ENCODE data around the gene CFAP92. TPM values are rescaled to one million over a fixed set of nuclear protein-coding genes. Genes with fewer than 3 reads are reported as not detected.
A peak's percentile ranks its signal among the peaks of the same experiment; 100 is the strongest.

Gene CFAP92
- total RNA-seq, 1 experiment from 2014 or later, result not detected

- no peak for DNase-seq (ENCODE audit: low read depth)
Measured at GRCh38 chr3:129006864-129007263, 13.0 kb upstream of the CFAP92 start.

DNA sequence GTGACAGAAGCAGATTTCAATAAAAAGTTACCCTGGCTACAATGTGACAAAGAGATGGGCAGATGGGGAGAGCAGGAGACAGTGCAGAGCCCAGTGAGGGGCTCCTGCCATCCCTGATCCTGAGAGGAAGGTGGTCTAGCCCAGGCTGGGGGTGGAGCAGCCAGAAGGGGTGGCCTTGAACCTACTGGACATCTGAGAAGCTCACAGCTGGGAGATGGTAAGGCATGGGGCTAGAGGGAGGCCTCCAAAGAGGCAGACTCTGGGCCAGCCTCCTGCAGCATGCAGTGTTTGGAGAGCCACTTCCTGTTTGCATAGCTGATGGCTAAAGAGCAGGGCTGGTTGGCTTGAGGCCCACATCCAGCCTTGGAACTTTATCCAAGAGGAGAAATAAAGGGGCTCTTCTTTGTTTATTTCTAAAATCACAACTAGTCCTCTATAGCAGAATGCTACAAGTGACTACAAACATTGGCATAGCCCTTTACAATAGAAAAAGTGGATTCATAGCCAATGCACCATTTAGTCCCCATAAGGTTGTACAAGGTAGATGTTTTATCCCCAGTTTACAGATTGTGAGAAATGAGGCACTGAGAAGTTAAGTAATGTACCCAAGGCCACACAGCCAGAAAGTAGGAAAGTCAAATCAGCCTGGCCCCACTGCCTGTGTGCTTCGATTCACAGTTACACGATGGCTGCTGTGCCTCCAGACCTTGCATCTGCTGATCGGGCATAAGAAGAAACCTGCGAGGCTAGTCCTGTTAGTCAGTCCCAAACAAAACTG is 11.8 kb upstream of the CFAP92 start:
- peak; percentile 41 for DNase-seq (ENCODE audit: low read depth)

GRCh38 chr3:129004639-129005295 is 10.9 kb upstream of the CFAP92 start:
- no peak for DNase-seq (ENCODE audit: low read depth)

DNA sequence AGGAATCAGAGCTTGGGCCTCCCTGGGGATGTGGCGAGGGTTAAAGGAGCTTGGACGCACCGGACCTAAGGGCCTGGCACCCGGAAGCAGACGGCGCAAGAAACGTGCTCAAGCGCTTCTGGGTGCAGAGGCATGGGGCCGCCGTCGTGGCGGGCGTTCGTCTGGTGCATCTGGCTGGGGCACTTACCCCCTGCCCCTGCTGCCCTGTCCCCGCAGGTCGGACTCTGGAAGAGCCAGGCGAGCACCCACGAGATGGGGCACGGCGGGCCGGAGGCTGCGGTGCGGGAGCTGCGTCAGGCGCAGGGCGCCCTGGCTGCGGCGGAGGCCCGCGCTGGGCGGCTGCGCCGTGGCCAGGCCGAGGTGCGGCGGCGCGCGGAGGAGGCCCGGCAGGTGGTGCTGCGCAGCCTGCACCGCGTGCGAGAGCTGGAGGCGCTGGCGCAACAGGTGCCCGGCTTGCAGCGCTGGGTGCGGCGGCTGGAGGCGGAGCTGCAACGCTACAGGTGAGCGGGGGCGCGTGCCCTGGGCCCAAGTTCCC is 9.8 kb upstream of the CFAP92 start:
- DNase-seq (ENCODE audit: low read depth), result no peak

- DNase-seq (ENCODE audit: low read depth), result no peak
Measured at GRCh38 chr3:129002573-129003569, 9.0 kb upstream of the CFAP92 start.

GRCh38 chr3:129001806-129002572 is 8.1 kb upstream of the CFAP92 start:
- DNase-seq (ENCODE audit: low read depth), result no peak

GRCh38 chr3:129001101-129001805 is 7.4 kb upstream of the CFAP92 start, which contains the start of gene EFCC1:
TSS of gene EFCC1 (plus strand) at chr3:129001304. CDS start at chr3:129001629, 325 bp downstream.
- DNase-seq (ENCODE audit: low read depth), result no peak

GRCh38 chr3:129000742-129001100 is 6.8 kb upstream of the CFAP92 start:
- no peak for DNase-seq (ENCODE audit: low read depth)

GRCh38 chr3:128999102-128999501 is 5.2 kb upstream of the CFAP92 start:
- no peak for DNase-seq (ENCODE audit: low read depth)

DNA sequence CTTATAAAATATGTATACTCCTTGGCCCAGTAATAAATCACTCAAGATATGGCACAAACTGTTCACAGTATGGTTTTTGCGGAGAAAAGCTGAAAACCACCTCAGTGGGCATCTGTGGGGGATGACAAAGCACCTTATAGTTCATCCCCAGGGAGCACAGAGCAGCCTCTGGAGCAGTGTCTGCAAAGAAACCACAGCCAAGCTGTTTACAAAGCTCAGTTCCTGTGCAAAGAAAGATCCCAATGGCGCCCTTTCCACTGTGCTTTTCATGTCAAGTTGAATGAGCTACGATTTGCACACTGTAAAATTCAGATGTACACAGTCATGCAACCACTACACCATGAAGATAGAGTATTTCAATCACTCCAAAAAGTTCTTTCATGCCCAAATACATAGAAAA is 4.7 kb upstream of the CFAP92 start:
- no peak for DNase-seq (ENCODE audit: low read depth)

DNA sequence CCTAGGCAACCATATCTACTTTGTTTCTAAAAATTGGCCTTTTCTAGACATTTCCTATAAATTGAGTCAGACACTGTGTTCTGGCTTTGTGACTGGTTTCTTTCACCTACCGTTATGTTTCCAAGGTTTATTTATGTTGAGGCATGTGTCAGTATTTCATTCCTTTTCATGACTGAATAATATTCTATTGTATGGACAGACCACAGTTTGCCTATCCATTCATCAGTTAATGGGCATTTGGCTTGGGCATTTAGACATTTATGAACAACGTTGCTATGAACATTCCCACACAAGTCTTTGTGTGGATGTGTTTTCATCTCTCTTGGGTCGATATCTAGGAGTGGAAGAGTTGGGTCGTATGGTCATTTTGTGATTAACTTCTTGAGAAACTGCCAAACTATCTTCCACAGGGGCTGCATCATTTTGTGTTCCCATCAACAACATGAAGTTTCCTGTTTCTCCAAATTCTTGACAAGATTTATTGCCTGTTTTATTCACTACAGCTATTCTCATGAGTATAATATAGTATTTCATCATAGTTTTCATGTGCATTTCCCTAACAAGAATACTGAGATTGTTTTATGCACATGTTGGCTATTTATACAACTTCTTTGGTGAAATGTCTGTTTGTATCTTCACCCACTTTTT is 3.7 kb upstream of the CFAP92 start:
- DNase-seq (ENCODE audit: low read depth), result no peak

GRCh38 chr3:128996726-128997125 is 2.9 kb upstream of the CFAP92 start:
- no peak for DNase-seq (ENCODE audit: low read depth)

DNA sequence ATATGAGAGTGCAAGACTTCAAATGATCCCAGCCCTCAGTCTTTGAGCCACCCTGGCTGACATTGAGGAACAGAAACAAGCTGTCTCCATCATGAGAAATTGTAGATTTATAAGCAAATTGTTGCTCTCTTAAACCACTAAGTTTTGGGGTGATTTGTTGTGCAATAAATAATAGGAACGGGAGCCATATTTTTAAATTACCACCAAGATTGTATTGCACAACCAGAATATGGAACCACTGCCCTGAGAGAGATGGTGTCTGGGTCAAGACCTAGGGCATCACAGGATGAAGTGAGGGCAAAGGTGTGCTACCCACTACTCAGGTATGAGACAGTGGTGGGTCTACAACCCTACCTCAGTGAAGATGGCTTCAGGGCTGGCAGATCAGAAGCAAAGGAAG is 2.3 kb upstream of the CFAP92 start:
- DNase-seq (ENCODE audit: low read depth), result no peak

DNA sequence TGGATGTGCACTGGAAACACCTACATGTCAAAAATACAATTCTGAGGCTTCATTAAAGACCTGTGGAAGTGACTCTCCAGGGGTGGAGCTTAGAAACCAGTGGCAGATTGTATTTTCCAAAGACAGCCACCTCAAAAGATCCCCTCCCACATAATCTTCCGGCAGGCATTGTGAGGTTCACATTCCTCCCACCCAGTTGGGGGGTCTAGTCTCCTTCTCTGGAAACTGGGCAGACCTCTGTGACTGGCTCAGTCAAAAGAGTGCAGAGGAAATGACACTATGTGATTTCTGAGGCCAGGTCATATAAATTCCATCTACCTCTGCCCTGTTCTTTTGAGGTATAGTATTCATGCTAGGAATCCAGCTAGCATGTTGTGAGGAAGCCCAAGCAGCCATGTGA is 1.9 kb upstream of the CFAP92 start:
- DNase-seq (ENCODE audit: low read depth), result no peak

GRCh38 chr3:128994581-128995546 is 988 bp upstream of the CFAP92 start:
- no peak for DNase-seq (ENCODE audit: low read depth)

- no peak for DNase-seq (ENCODE audit: low read depth)
Measured at GRCh38 chr3:128994173-128994512, 267 bp upstream of the CFAP92 start.

- no peak for DNase-seq (ENCODE audit: low read depth)
Measured at GRCh38 chr3:128992926-128993460, 883 bp downstream of the CFAP92 start.

DNA sequence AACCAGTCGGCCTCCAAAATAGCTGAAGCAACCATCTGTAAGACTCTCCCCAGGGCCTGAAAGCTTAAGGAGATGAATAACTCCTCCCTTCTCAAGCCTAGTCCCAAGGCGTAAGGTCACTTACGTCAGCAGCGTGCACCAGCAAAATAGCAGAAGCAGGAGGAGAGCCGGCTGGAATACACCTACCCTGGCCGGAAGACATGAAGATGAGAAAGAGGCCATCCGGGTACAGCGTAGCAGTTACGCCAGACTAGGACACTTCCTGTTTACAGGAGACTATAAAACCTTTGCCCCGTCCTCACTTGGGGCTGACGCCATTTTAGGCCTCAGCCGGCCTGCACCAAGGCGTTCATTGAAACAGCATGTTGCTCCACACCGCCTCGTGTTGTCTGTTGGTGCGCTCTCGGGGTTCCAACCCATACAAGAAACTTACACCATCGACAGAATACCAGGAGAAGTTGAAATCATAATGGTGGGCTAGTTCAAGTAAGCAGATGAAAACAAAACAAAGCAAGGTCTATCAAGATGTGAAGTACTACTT is 2.5 kb downstream of the CFAP92 start:
- DNase-seq (ENCODE audit: low read depth), result no peak

Data from HT1080 (cell line).